SK-N-SH (cell line): ENCODE measurements around the gene DNAH3.

Source experiments
- POLR2AphosphoS5 ChIP-seq: IDR thresholded peaks from 2 replicates; pipeline ENCODE4 v1.6.1; 2012; ENCODE audit warnings: low read depth, low read length
- TF ChIP-seq, protein P1 (sequence below): fragments of 200-600 bp; sonication (generic); IDR thresholded peaks from 2 replicates; pipeline ENCODE4 v1.6.1; 2017; ENCODE audit warnings: antibody characterized with exemption, mild to moderate bottlenecking, moderate library complexity
- TF ChIP-seq, protein P2 (sequence below): IDR thresholded peaks from 2 replicates; pipeline ENCODE4 v1.6.1; 2012; ENCODE audit warnings: mild to moderate bottlenecking, low read depth, low read length, moderate library complexity
- TF ChIP-seq, protein P3 (sequence below): IDR thresholded peaks from 2 replicates; pipeline ENCODE4 v1.4.0; 2012; ENCODE audit warnings: low read depth, borderline replicate concordance

DNA sequence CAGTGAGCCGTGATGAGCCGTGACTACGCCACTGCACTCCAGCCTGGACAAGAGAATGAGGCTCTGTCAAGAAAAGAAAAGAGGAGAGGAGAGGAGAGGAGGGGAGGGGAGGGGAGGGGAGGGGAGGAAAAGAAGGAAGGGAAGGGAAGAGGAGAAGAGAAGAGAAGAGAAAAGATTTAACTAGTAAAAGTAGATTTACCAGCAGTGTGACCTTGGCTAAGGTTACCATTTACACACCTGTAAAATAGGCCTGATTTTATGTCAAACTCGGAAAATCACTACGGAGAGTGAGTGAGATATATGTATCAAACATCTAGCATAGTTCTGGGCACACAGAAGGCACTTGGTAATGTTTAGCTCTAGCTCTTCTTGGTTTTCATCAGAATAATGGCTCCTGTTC, 140.8 kb downstream of the DNAH3 start:
- TF ChIP-seq, protein P1, sequence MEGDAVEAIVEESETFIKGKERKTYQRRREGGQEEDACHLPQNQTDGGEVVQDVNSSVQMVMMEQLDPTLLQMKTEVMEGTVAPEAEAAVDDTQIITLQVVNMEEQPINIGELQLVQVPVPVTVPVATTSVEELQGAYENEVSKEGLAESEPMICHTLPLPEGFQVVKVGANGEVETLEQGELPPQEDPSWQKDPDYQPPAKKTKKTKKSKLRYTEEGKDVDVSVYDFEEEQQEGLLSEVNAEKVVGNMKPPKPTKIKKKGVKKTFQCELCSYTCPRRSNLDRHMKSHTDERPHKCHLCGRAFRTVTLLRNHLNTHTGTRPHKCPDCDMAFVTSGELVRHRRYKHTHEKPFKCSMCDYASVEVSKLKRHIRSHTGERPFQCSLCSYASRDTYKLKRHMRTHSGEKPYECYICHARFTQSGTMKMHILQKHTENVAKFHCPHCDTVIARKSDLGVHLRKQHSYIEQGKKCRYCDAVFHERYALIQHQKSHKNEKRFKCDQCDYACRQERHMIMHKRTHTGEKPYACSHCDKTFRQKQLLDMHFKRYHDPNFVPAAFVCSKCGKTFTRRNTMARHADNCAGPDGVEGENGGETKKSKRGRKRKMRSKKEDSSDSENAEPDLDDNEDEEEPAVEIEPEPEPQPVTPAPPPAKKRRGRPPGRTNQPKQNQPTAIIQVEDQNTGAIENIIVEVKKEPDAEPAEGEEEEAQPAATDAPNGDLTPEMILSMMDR, result no peak
- no peak for TF ChIP-seq POLR2AphosphoS5
- TF ChIP-seq, protein P2, sequence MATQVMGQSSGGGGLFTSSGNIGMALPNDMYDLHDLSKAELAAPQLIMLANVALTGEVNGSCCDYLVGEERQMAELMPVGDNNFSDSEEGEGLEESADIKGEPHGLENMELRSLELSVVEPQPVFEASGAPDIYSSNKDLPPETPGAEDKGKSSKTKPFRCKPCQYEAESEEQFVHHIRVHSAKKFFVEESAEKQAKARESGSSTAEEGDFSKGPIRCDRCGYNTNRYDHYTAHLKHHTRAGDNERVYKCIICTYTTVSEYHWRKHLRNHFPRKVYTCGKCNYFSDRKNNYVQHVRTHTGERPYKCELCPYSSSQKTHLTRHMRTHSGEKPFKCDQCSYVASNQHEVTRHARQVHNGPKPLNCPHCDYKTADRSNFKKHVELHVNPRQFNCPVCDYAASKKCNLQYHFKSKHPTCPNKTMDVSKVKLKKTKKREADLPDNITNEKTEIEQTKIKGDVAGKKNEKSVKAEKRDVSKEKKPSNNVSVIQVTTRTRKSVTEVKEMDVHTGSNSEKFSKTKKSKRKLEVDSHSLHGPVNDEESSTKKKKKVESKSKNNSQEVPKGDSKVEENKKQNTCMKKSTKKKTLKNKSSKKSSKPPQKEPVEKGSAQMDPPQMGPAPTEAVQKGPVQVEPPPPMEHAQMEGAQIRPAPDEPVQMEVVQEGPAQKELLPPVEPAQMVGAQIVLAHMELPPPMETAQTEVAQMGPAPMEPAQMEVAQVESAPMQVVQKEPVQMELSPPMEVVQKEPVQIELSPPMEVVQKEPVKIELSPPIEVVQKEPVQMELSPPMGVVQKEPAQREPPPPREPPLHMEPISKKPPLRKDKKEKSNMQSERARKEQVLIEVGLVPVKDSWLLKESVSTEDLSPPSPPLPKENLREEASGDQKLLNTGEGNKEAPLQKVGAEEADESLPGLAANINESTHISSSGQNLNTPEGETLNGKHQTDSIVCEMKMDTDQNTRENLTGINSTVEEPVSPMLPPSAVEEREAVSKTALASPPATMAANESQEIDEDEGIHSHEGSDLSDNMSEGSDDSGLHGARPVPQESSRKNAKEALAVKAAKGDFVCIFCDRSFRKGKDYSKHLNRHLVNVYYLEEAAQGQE, result no peak
- TF ChIP-seq, protein P3, sequence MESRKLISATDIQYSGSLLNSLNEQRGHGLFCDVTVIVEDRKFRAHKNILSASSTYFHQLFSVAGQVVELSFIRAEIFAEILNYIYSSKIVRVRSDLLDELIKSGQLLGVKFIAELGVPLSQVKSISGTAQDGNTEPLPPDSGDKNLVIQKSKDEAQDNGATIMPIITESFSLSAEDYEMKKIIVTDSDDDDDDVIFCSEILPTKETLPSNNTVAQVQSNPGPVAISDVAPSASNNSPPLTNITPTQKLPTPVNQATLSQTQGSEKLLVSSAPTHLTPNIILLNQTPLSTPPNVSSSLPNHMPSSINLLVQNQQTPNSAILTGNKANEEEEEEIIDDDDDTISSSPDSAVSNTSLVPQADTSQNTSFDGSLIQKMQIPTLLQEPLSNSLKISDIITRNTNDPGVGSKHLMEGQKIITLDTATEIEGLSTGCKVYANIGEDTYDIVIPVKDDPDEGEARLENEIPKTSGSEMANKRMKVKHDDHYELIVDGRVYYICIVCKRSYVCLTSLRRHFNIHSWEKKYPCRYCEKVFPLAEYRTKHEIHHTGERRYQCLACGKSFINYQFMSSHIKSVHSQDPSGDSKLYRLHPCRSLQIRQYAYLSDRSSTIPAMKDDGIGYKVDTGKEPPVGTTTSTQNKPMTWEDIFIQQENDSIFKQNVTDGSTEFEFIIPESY, result no peak
